Mucosa of descending colon (tissue), 3 donors: ENCODE results near the gene TREM1. TPM values are rescaled to one million over a fixed set of nuclear protein-coding genes. Genes with fewer than 3 reads are reported as not detected.

Experiments
- ATAC-seq: fragments of 200-7000 bp; cut with Tn5 transposase; one replicate; pipeline ENCODE4 v1.9.1; 2020; ENCODE audit warnings: mild to moderate bottlenecking, moderate library complexity
- DNase-seq, 3 donors: peaks; one replicate each; pipeline ENCODE4 v3.0.0-alpha.2; 2020
- H3K36me3 ChIP-seq: fragments of 200-600 bp; one replicate; pipeline ENCODE4 v1.8.0; 2021; ENCODE audit warnings: low read depth, mild to moderate bottlenecking
- H3K4me1 ChIP-seq: fragments of 200-600 bp; one replicate; pipeline ENCODE4 v1.8.0; 2021; ENCODE audit warnings: low read depth, mild to moderate bottlenecking
- H3K4me3 ChIP-seq: fragments of 200-600 bp; one replicate; pipeline ENCODE4 v1.8.0; 2021; ENCODE audit warnings: mild to moderate bottlenecking
- H3K9me3 ChIP-seq: fragments of 200-600 bp; one replicate; pipeline ENCODE4 v1.8.0; 2021; ENCODE audit warnings: mild to moderate bottlenecking
- intact Hi-C, 2 donors: fragments of 100-400 bp; cut with DNase I in 1 of 2; cut with micrococcal nuclease in 1 of 2; formaldehyde crosslinking; loops; one replicate each; pipeline versions ENCODE4 v1.11.0 to v1.11.1; 2022; cut with DNase I, micrococcal nuclease
- total RNA-seq, 3 donors: library from RNA; stranded (reverse); fragmentation: NEBNext Ultra II Directional in 2 of 3; extraction: Animal tissue kit (Norgen Biotek cat#: 25700) in 2 of 3; gene quantifications; one replicate each; pipeline versions ENCODE4 v1.2.1 to v1.2.4, GENCODE V29; 2021 to 2023
- TF ChIP-seq, protein P1 (sequence below): fragments of 200-600 bp; IDR thresholded peaks from one replicate; pipeline ENCODE4 v1.8.0; 2022; ENCODE audit warnings: antibody characterized with exemption, mild to moderate bottlenecking
- donor health status: DM: no; HTN: no; CAD: no; lungs with moderate emphysema.
- donor health status: DM: no; HTN: no; CAD: no.
- donor health status: DM: no; HTN: yes; CAD: no.

Gene TREM1
- total RNA-seq, 3 donors from 2014 or later: 1.2 to 2.0 TPM; not detected in 1

DNA sequence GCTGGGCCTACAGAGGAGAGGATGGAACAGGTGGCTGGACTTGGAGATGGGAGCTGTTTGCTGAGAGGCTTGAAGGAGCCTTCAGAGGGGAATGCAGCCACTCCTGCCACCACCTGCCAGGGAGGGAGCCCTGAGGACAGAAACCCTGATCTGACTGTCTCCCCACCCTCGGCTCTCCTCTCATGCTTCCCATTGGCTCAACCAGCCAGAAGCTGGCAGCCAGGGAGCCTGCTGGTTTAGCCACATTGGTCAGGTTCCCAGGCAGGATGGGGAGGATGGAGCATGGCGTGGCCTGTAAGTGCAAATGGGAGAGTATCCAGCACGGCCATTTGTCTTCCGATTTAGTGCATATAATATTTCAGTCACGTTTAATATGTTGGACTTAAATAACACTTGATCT lies 12.8 kb downstream of the TREM1 start:
- no peaks in the 10 kb centered on the region for H3K9me3 ChIP-seq
- DNase-seq (no peak), ATAC-seq (no peak)
- H3K4me1 ChIP-seq: no peaks in the 10 kb centered on the region
- H3K4me3 ChIP-seq: no peak overlapping the region
- TF ChIP-seq, protein P1, sequence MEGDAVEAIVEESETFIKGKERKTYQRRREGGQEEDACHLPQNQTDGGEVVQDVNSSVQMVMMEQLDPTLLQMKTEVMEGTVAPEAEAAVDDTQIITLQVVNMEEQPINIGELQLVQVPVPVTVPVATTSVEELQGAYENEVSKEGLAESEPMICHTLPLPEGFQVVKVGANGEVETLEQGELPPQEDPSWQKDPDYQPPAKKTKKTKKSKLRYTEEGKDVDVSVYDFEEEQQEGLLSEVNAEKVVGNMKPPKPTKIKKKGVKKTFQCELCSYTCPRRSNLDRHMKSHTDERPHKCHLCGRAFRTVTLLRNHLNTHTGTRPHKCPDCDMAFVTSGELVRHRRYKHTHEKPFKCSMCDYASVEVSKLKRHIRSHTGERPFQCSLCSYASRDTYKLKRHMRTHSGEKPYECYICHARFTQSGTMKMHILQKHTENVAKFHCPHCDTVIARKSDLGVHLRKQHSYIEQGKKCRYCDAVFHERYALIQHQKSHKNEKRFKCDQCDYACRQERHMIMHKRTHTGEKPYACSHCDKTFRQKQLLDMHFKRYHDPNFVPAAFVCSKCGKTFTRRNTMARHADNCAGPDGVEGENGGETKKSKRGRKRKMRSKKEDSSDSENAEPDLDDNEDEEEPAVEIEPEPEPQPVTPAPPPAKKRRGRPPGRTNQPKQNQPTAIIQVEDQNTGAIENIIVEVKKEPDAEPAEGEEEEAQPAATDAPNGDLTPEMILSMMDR: no peak
- intact Hi-C loops: no loop called here
- no peaks in the 10 kb centered on the region for H3K36me3 ChIP-seq

DNA sequence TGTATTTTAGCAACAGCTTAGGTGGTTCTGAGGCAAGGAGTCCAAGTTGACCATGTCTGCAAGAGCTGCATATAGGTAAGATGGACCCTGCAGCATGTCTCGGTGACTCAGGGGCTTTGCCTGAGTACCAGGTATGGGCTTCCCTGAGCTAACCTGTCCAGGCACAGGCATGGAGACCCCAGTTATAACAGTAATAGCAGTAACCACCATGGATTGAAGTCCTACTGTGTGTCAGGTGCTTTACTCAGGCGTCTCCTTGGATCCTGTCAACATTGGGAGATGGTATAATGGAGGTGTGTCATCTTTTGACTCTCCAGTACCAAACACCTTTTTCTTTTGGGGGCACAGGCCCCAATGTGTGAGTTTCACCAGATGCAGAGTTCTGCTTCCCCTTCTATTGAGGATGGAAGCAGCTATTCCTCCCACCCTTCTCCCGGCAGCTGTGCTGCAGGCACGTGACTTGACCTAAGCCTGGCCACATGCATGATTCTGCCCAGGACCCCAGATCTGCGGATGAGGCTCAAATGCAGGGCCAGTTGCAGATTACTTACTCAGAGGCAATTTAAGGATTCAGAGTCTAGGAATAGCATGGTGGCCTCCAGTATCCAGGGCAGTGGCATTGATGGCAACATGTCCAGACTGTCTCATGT lies 13.8 kb downstream of the TREM1 start:
- H3K9me3 ChIP-seq: no peaks in the 10 kb centered on the region
- intact Hi-C loops: no loop called here
- no peak for ATAC-seq
- no peaks in the 10 kb centered on the region for H3K36me3 ChIP-seq
- no peak overlapping the region for H3K4me3 ChIP-seq
- TF ChIP-seq, protein P1: no peak
- H3K4me1 ChIP-seq: no peaks in the 10 kb centered on the region
- DNase-seq: no peak

DNA sequence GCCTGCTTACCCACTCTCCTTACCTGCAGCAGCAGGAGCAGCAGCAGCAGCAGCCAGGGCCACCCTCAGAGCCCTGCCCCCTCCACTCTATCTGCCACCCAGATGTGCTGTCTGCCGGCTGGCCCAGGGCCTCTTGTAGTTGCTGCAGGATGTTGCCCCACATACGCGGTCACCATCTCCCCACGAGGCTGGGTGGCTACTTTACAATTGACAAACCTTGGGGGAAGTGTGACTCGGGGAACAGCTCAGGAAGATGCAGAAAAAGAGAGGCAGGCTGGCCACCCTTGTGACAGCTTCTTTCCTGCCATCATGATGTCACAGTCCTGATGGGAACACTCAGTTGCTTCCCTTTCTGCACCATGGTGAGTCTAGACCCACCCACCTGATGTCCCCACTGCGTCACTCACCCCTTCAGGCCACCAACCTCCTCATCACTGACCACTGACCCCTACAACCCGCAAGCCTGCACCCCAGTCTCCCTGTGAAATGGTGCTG lies 14.5 kb downstream of the TREM1 start:
- Histone ChIP-seq H3K9me3 (no peaks in the 10 kb centered on the region), H3K36me3 (no peaks in the 10 kb centered on the region), H3K4me3 (no peak overlapping the region), H3K4me1 (no peaks in the 10 kb centered on the region)
- DNase-seq (peak in 1 of 3 donors; percentile 59), ATAC-seq (peak; percentile 60)
- TF ChIP-seq, protein P1: no peak
- intact Hi-C loops: no loop called here

DNA sequence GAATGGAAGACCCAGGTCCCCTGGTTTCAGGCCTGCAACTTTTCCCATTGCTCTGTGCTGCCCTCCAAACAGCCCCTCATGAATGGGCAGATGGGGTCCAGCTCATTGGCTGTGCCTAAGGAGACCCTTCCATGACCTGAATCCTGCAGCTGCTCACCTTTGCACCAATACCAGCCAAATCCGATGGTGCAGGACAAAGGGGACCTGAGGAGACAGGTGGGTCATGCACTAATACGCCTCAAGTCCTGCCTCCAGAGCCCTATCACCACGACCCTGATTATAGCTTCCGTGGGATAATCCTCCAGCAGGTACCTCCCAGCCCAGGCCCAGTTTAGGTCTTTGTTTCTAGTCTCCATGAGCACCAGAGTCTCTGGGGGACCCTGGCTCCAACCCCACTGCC lies 16.8 kb downstream of the TREM1 start:
- DNase-seq: no peak
- no peaks in the 10 kb centered on the region for H3K36me3 ChIP-seq
- no peak for ATAC-seq
- no peaks in the 10 kb centered on the region for H3K4me1 ChIP-seq
- intact Hi-C loops: no loop called here
- TF ChIP-seq, protein P1: no peak
- H3K9me3 ChIP-seq: no peaks in the 10 kb centered on the region
- H3K4me3 ChIP-seq: no peak overlapping the region

DNA sequence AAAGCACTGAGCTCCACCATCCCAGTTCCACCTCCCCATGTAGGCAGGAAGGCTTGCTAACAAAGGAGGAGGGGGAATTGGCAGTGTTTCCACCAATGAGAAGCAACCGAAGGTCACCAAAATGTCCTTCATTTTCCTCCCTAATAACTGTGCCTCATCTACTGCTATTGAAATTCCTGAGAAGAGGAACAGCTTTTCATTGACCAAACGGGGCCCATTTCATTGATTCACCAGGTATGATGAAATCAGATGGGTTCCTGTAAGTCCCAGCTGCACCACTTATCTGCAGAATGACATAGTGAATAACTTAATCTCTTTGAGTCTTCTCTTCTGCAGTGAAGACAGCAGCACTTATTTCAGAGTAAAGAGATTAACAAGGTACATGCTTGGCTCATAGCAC lies 17.3 kb downstream of the TREM1 start:
- Histone ChIP-seq H3K4me3 (no peak overlapping the region), H3K9me3 (no peaks in the 10 kb centered on the region), H3K4me1 (no peaks in the 10 kb centered on the region), H3K36me3 (no peaks in the 10 kb centered on the region)
- TF ChIP-seq, protein P1: no peak
- DNase-seq: no peak
- intact Hi-C loops: no loop called here
- no peak for ATAC-seq
